Measurements from ENCODE around the gene NREP. TPM values are rescaled to one million over a fixed set of nuclear protein-coding genes. Genes with fewer than 3 reads are reported as not detected.
A peak's percentile ranks its signal among the peaks of the same experiment; 100 is the strongest.

Gene NREP
- total RNA-seq, 1 donor from 2014 or later = 462 TPM

- Mint-ChIP-seq H3K4me3 (peak overlapping the region; percentile 9), H3K9me3 (no peaks in the 10 kb centered on the region), H3K36me3 (peaks cover 20% of the 10 kb centered on the region), H3K4me1 (ENCODE audit: unreplicated experiment) (peaks cover 75% of the 10 kb centered on the region), H3K27ac (peak overlapping the region; percentile 71), H3K27me3 (no peaks in the 10 kb centered on the region)
- no peak for TF ChIP-seq CTCF (conservative IDR thresholded peaks at IDR 0.05)
- no peak for DNase-seq (ENCODE audit: extremely low spot score, unreplicated experiment)
Observed at GRCh38 chr5:111743988-111744387, 13.0 kb downstream of the NREP start.

- peak overlapping the region; percentile 71 for H3K27ac Mint-ChIP-seq
- H3K4me1 Mint-ChIP-seq (ENCODE audit: unreplicated experiment) = peaks cover 75% of the 10 kb centered on the region
- no peak for DNase-seq (ENCODE audit: extremely low spot score, unreplicated experiment)
- no peaks in the 10 kb centered on the region for H3K27me3 Mint-ChIP-seq
- no peaks in the 10 kb centered on the region for H3K9me3 Mint-ChIP-seq
- no peak for TF ChIP-seq CTCF (conservative IDR thresholded peaks at IDR 0.05)
- H3K36me3 Mint-ChIP-seq = peaks cover 19% of the 10 kb centered on the region
- H3K4me3 Mint-ChIP-seq = peak overlapping the region; percentile 9
Observed at GRCh38 chr5:111743512-111743911, 13.5 kb downstream of the NREP start.

- Mint-ChIP-seq H3K27ac (peak overlapping the region; percentile 66), H3K27me3 (no peaks in the 10 kb centered on the region), H3K4me3 (peak overlapping the region; percentile 39), H3K4me1 (ENCODE audit: unreplicated experiment) (peaks cover 75% of the 10 kb centered on the region), H3K9me3 (peaks cover 5% of the 10 kb centered on the region), H3K36me3 (peaks cover 23% of the 10 kb centered on the region)
- DNase-seq (ENCODE audit: extremely low spot score, unreplicated experiment) = no peak
- TF ChIP-seq CTCF (conservative IDR thresholded peaks at IDR 0.05) = no peak
Observed at GRCh38 chr5:111742177-111742994, 14.6 kb downstream of the NREP start.

- Mint-ChIP-seq H3K27ac (no peak overlapping the region), H3K9me3 (peaks cover 5% of the 10 kb centered on the region), H3K4me3 (no peak overlapping the region), H3K4me1 (ENCODE audit: unreplicated experiment) (peaks cover 69% of the 10 kb centered on the region), H3K36me3 (peaks cover 29% of the 10 kb centered on the region), H3K27me3 (no peaks in the 10 kb centered on the region)
- TF ChIP-seq CTCF (conservative IDR thresholded peaks at IDR 0.05) = no peak
- no peak for DNase-seq (ENCODE audit: extremely low spot score, unreplicated experiment)
Observed at GRCh38 chr5:111741278-111741677, 15.7 kb downstream of the NREP start.

- no peaks in the 10 kb centered on the region for H3K27me3 Mint-ChIP-seq
- H3K4me3 Mint-ChIP-seq = no peak overlapping the region
- H3K36me3 Mint-ChIP-seq = peaks cover 25% of the 10 kb centered on the region
- peaks cover 62% of the 10 kb centered on the region for H3K4me1 Mint-ChIP-seq (ENCODE audit: unreplicated experiment)
- no peak for DNase-seq (ENCODE audit: extremely low spot score, unreplicated experiment)
- no peak overlapping the region for H3K27ac Mint-ChIP-seq
- TF ChIP-seq CTCF (conservative IDR thresholded peaks at IDR 0.05) = no peak
- peaks cover 5% of the 10 kb centered on the region for H3K9me3 Mint-ChIP-seq
Observed at GRCh38 chr5:111739416-111739815, 17.6 kb downstream of the NREP start.

Data from type B pancreatic cell (in vitro differentiated cells).